Measurements from ENCODE around the gene NDUFB2.

DNA sequence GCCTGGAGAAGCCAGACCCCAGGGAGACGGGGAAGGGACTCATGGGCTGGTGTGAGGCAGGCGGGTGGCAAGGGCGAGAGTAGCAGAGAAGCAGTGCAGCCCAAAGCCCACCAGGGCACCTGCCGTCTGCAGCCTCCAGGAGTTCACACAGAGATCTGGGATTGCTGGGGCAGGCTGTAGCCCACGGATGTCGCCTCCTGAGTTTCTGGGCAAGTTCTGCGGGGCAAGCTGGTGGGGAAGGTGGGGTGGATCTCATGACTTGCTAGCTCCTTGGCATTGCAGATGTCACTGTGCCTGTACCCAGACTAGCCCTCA lies 17.7 kb upstream of the NDUFB2 start:
- TF ChIP-seq CBX2 (IDR thresholded peaks at IDR 0.05; ENCODE audit: insufficient read depth, low read length, poor library complexity, severe bottlenecking) (no peak), CTCF (IDR thresholded peaks at IDR 0.05 in 2 of 3, conservative IDR thresholded peaks at IDR 0.05 in 1 of 3; ENCODE audit: insufficient read depth in 2 of 3, low read depth in 1 of 3, low read length in 3 of 3) (no peak), E2F6 (IDR thresholded peaks at IDR 0.05; ENCODE audit: borderline replicate concordance in 1 of 2, extremely low read depth in 1 of 2, insufficient read depth in 1 of 2, insufficient read length in 1 of 2, low read depth in 1 of 2, low read length in 1 of 2, poor library complexity in 1 of 2, severe bottlenecking in 1 of 2) (no peak), PTRF (tag; IDR thresholded peaks at IDR 0.05) (no peak), RFX5 (IDR thresholded peaks at IDR 0.05; ENCODE audit: low read depth, low read length) (no peak), PRMT5 (CRISPR knock-in tag; IDR thresholded peaks at IDR 0.05) (no peak), ZNF586 (CRISPR knock-in tag; conservative IDR thresholded peaks at IDR 0.05) (no peak), USF1 (CRISPR knock-in tag; IDR thresholded peaks at IDR 0.05) (no peak), CHCHD3 (CRISPR knock-in tag; IDR thresholded peaks at IDR 0.05) (no peak), TAF15 (IDR thresholded peaks at IDR 0.05; ENCODE audit: low read depth, low read length) (no peak)

All from K562 (cell line).